ENCODE measurements around the gene ENTPD1.
A peak's percentile ranks its signal among the peaks of the same experiment; 100 is the strongest.
"Not testable (repeated sequence)": the region's sequence is repeated elsewhere in the genome, so short reads cannot be mapped to it uniquely, and the experiment has no call there.

ENTPD1 gene

GRCh38 chr10:95758351-95759025 lies 2.5 kb downstream of the ENTPD1 start:
- no peak for DNase-seq

GRCh38 chr10:95759233-95759826 lies 3.4 kb downstream of the ENTPD1 start:
- DNase-seq: no peak

GRCh38 chr10:95761939-95762492 lies 6.1 kb downstream of the ENTPD1 start:
- DNase-seq: no peak

- DNase-seq: no peak
Observed at GRCh38 chr10:95767884-95768556, 12.1 kb downstream of the ENTPD1 start.

GRCh38 chr10:95770084-95770720 lies 14.2 kb downstream of the ENTPD1 start:
- no peak for DNase-seq

GRCh38 chr10:95773454-95773853 lies 17.5 kb downstream of the ENTPD1 start:
- not testable (repeated sequence) for DNase-seq

GRCh38 chr10:95777638-95778037 lies 21.7 kb downstream of the ENTPD1 start:
- not testable (repeated sequence) for DNase-seq

- DNase-seq: no peak
Observed at GRCh38 chr10:95782318-95782717, 26.4 kb downstream of the ENTPD1 start.

GRCh38 chr10:95783741-95784140 lies 27.8 kb downstream of the ENTPD1 start:
- DNase-seq: no peak

GRCh38 chr10:95784279-95784913 lies 28.4 kb downstream of the ENTPD1 start:
- no peak for DNase-seq

- no peak for DNase-seq
Observed at GRCh38 chr10:95785317-95785716, 29.4 kb downstream of the ENTPD1 start.

- DNase-seq: no peak
Observed at GRCh38 chr10:95785942-95786669, 30.1 kb downstream of the ENTPD1 start.

GRCh38 chr10:95787447-95787846 lies 31.5 kb downstream of the ENTPD1 start:
- no peak for DNase-seq

- no peak for DNase-seq
Observed at GRCh38 chr10:95788830-95789229, 32.9 kb downstream of the ENTPD1 start.

GRCh38 chr10:95789902-95790301 lies 33.9 kb downstream of the ENTPD1 start:
- no peak for DNase-seq

- no peak for DNase-seq
Observed at GRCh38 chr10:95790982-95791381, 35.0 kb downstream of the ENTPD1 start.

- DNase-seq: no peak
Observed at GRCh38 chr10:95791425-95791979, 35.5 kb downstream of the ENTPD1 start.

GRCh38 chr10:95792211-95792780 lies 36.3 kb downstream of the ENTPD1 start:
- DNase-seq: no peak

GRCh38 chr10:95792874-95793285 lies 36.9 kb downstream of the ENTPD1 start:
- DNase-seq: peak in 7 of 58 donors; percentile 4 to 24 (median 11)

Measured in anterior cingulate cortex (tissue), 58 donors.